Measurements from ENCODE around the gene ZNF462. TPM values are rescaled to one million over a fixed set of nuclear protein-coding genes. Genes with fewer than 3 reads are reported as not detected.

Gene ZNF462
- total and polyA plus RNA-seq, 5 donors: 5.2 to 34.6 (median 30.7) TPM

GRCh38 chr9:106963684-106964083, 100.7 kb downstream of the ZNF462 start:
- Histone ChIP-seq H3K4me3 (ENCODE audit: low read length) (no peak overlapping the region), H3K27me3 (ENCODE audit: control insufficient read depth, insufficient read depth) (no peaks in the 10 kb centered on the region), H3K4me1 (ENCODE audit: control insufficient read depth, insufficient read depth, low read length) (peaks cover 4% of the 10 kb centered on the region), H3K27ac (ENCODE audit: low read length) (no peak overlapping the region), H3K9me3 (ENCODE audit: control insufficient read depth, low read length) (no peaks in the 10 kb centered on the region)
- WGBS: 82% methylated on average over 3 of the region's 3 CpGs
- intact Hi-C loops (cut with DNase I): no loop called here
- ATAC-seq (no peak), DNase-seq (no peak)

GRCh38 chr9:106964329-106964728, 101.4 kb downstream of the ZNF462 start:
- Histone ChIP-seq H3K27ac (ENCODE audit: low read length) (no peak overlapping the region), H3K4me3 (ENCODE audit: low read length) (no peak overlapping the region), H3K9me3 (ENCODE audit: control insufficient read depth, low read length) (no peaks in the 10 kb centered on the region), H3K4me1 (ENCODE audit: control insufficient read depth, insufficient read depth, low read length) (peaks cover 4% of the 10 kb centered on the region), H3K27me3 (ENCODE audit: control insufficient read depth, insufficient read depth) (no peaks in the 10 kb centered on the region)
- WGBS: 80% methylated on average over 2 of the region's 2 CpGs
- ATAC-seq (no peak), DNase-seq (no peak)
- intact Hi-C loops (cut with DNase I): no loop called here

- H3K27me3 ChIP-seq (ENCODE audit: control insufficient read depth, insufficient read depth): no peaks in the 10 kb centered on the region
- intact Hi-C loops (cut with DNase I): no loop called here
- ATAC-seq (no peak), DNase-seq (no peak)
- 91% methylated on average over 4 of the region's 4 CpGs for WGBS
- H3K4me1 ChIP-seq (ENCODE audit: control insufficient read depth, insufficient read depth, low read length): peaks cover 4% of the 10 kb centered on the region
- no peak overlapping the region for H3K4me3 ChIP-seq (ENCODE audit: low read length)
- H3K9me3 ChIP-seq (ENCODE audit: control insufficient read depth, low read length): no peaks in the 10 kb centered on the region
- H3K27ac ChIP-seq (ENCODE audit: low read length): no peak overlapping the region
Observed at GRCh38 chr9:106964822-106965525, 102.0 kb downstream of the ZNF462 start.

GRCh38 chr9:106966481-106966880, 103.5 kb downstream of the ZNF462 start:
- 78% methylated on average over 1 of the region's 1 CpG for WGBS
- intact Hi-C loops (cut with DNase I): no loop called here
- peaks cover 4% of the 10 kb centered on the region for H3K4me1 ChIP-seq (ENCODE audit: control insufficient read depth, insufficient read depth, low read length)
- H3K9me3 ChIP-seq (ENCODE audit: control insufficient read depth, low read length): no peaks in the 10 kb centered on the region
- no peaks in the 10 kb centered on the region for H3K27me3 ChIP-seq (ENCODE audit: control insufficient read depth, insufficient read depth)
- no peak overlapping the region for H3K4me3 ChIP-seq (ENCODE audit: low read length)
- DNase-seq: no peak
- ATAC-seq: no peak
- H3K27ac ChIP-seq (ENCODE audit: low read length): no peak overlapping the region

- peak in 1 of 2 donors; percentile 36 for ATAC-seq
- no peak for DNase-seq
- Histone ChIP-seq H3K4me3 (ENCODE audit: low read length) (no peak overlapping the region), H3K4me1 (ENCODE audit: control insufficient read depth, insufficient read depth, low read length) (no peaks in the 10 kb centered on the region), H3K27me3 (ENCODE audit: control insufficient read depth, insufficient read depth) (no peaks in the 10 kb centered on the region), H3K27ac (ENCODE audit: low read length) (no peak overlapping the region), H3K9me3 (ENCODE audit: control insufficient read depth, low read length) (no peaks in the 10 kb centered on the region)
- intact Hi-C loops (cut with DNase I): no loop called here
Observed at GRCh38 chr9:106969696-106970095, 106.7 kb downstream of the ZNF462 start.

- 82% methylated on average over 9 of the region's 9 CpGs for whole genome bisulfite sequencing
- no peak overlapping the region for H3K4me3 ChIP-seq (ENCODE audit: low read length)
- ATAC-seq: no peak
- no peaks in the 10 kb centered on the region for H3K9me3 ChIP-seq (ENCODE audit: control insufficient read depth, low read length)
- no peak overlapping the region for H3K27ac ChIP-seq (ENCODE audit: low read length)
- no peaks in the 10 kb centered on the region for H3K27me3 ChIP-seq (ENCODE audit: control insufficient read depth, insufficient read depth)
- H3K4me1 ChIP-seq (ENCODE audit: control insufficient read depth, insufficient read depth, low read length): no peaks in the 10 kb centered on the region
- intact Hi-C loops (cut with DNase I): no loop called here
- DNase-seq: no peak
Observed at GRCh38 chr9:106970219-106970975, 107.4 kb downstream of the ZNF462 start.

- Histone ChIP-seq H3K4me1 (ENCODE audit: control insufficient read depth, insufficient read depth, low read length) (no peaks in the 10 kb centered on the region), H3K9me3 (ENCODE audit: control insufficient read depth, low read length) (no peaks in the 10 kb centered on the region), H3K27me3 (ENCODE audit: control insufficient read depth, insufficient read depth) (no peaks in the 10 kb centered on the region), H3K4me3 (ENCODE audit: low read length) (no peak overlapping the region), H3K27ac (ENCODE audit: low read length) (no peak overlapping the region)
- intact Hi-C loops (cut with DNase I): no loop called here
- 92% methylated on average over 5 of the region's 5 CpGs for WGBS
- DNase-seq (no peak), ATAC-seq (no peak)
Observed at GRCh38 chr9:106970976-106971457, 108.1 kb downstream of the ZNF462 start.

- no peaks in the 10 kb centered on the region for H3K27me3 ChIP-seq (ENCODE audit: control insufficient read depth, insufficient read depth)
- H3K4me1 ChIP-seq (ENCODE audit: control insufficient read depth, insufficient read depth, low read length): no peaks in the 10 kb centered on the region
- WGBS: 96% methylated on average over 9 of the region's 9 CpGs
Observed at GRCh38 chr9:106972082-106972481, 109.1 kb downstream of the ZNF462 start.

GRCh38 chr9:106974341-106974740, 111.4 kb downstream of the ZNF462 start:
- DNase-seq: no peak
- no peaks in the 10 kb centered on the region for H3K9me3 ChIP-seq (ENCODE audit: control insufficient read depth, low read length)
- no peak overlapping the region for H3K27ac ChIP-seq (ENCODE audit: low read length)
- no peak overlapping the region for H3K4me3 ChIP-seq (ENCODE audit: low read length)
- H3K4me1 ChIP-seq (ENCODE audit: control insufficient read depth, insufficient read depth, low read length): no peaks in the 10 kb centered on the region
- 96% methylated on average over 2 of the region's 2 CpGs for WGBS
- ATAC-seq: no peak
- intact Hi-C loops (cut with DNase I): no loop called here
- H3K27me3 ChIP-seq (ENCODE audit: control insufficient read depth, insufficient read depth): no peaks in the 10 kb centered on the region

More at GRCh38 chr9:106972082-106972481, 109.1 kb downstream of the ZNF462 start:
- intact Hi-C loops (cut with DNase I): no loop called here
- Histone ChIP-seq H3K27ac (ENCODE audit: low read length) (no peak overlapping the region), H3K4me3 (ENCODE audit: low read length) (no peak overlapping the region), H3K9me3 (ENCODE audit: control insufficient read depth, low read length) (no peaks in the 10 kb centered on the region)
- peak in 1 of 3 donors; percentile 28 for DNase-seq
- no peak for ATAC-seq

GRCh38 chr9:106976772-106977171, 113.8 kb downstream of the ZNF462 start:
- Histone ChIP-seq H3K4me3 (ENCODE audit: low read length) (no peak overlapping the region), H3K27me3 (ENCODE audit: control insufficient read depth, insufficient read depth) (no peaks in the 10 kb centered on the region), H3K27ac (ENCODE audit: low read length) (no peak overlapping the region), H3K4me1 (ENCODE audit: control insufficient read depth, insufficient read depth, low read length) (no peaks in the 10 kb centered on the region), H3K9me3 (ENCODE audit: control insufficient read depth, low read length) (no peaks in the 10 kb centered on the region)
- no peak for DNase-seq
- 82% methylated on average over 5 of the region's 5 CpGs for WGBS
- ATAC-seq: no peak
- intact Hi-C loops (cut with DNase I): no loop called here

- WGBS: 53% methylated on average over 2 of the region's 2 CpGs
- DNase-seq (no peak), ATAC-seq (no peak)
- no peak overlapping the region for H3K4me3 ChIP-seq (ENCODE audit: low read length)
- no peaks in the 10 kb centered on the region for H3K9me3 ChIP-seq (ENCODE audit: control insufficient read depth, low read length)
- intact Hi-C loops (cut with DNase I): loop anchor here in 1 of 4 donors (10.0 kb wide), 1 partner anchor 116 kb away; the partner anchor contains the start of gene ZNF462
- H3K27me3 ChIP-seq (ENCODE audit: control insufficient read depth, insufficient read depth): no peaks in the 10 kb centered on the region
- no peaks in the 10 kb centered on the region for H3K4me1 ChIP-seq (ENCODE audit: control insufficient read depth, insufficient read depth, low read length)
- no peak overlapping the region for H3K27ac ChIP-seq (ENCODE audit: low read length)
Observed at GRCh38 chr9:106980551-106981101, 117.7 kb downstream of the ZNF462 start.
